GM19099 (cell line): Measurements from ENCODE around the gene OTOP2.

Experiments
- POLR2A ChIP-seq: IDR thresholded peaks from 3 replicates; pipeline ENCODE4 v1.6.1; 2011; ENCODE audit warnings: low read depth; ENCODE audit not compliant: insufficient read length; ENCODE audit errors: extremely low read depth

The OTOP2 gene

GRCh38 chr17:74954115-74954514 is 30.0 kb downstream of the OTOP2 start:
- TF ChIP-seq POLR2A: no peak

DNA sequence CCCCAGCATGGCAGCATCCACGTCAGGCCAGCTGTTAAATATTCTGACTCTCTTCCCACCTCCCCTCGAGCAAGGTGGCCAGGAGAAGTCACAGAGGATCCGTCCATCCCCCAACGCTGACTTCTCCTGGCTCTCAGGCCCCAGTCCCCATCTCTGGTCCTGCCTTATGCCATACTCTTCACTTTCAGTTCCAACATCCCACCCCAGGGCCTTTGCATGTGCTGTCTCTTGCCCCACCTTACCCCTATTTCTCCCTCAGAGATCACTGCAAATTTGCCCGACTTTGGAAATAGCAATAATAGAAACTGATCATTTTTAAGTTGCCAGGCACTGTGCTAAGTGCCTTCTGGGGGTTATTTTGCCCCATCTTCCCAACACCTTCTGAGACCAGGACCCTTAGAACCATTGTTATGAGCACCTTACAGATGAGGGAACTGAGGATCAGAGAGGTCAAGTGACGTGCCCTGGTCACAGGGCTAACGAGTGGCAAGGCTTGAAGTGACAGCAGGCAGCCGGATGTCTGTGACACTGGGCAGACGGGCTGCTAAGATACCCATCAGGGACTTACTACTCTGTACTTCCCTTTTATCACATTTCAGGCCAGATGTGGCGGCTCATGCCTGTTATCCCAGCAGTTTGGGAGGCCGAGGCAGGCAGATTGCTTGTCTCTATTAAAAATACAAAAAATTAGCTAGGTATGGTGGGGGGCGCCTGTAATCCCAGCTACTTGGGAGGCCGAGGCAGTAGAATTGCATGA is 30.8 kb downstream of the OTOP2 start:
- TF ChIP-seq POLR2A: no peak

- TF ChIP-seq POLR2A: no peak
Measured at GRCh38 chr17:74956093-74956492, 32.0 kb downstream of the OTOP2 start.

DNA sequence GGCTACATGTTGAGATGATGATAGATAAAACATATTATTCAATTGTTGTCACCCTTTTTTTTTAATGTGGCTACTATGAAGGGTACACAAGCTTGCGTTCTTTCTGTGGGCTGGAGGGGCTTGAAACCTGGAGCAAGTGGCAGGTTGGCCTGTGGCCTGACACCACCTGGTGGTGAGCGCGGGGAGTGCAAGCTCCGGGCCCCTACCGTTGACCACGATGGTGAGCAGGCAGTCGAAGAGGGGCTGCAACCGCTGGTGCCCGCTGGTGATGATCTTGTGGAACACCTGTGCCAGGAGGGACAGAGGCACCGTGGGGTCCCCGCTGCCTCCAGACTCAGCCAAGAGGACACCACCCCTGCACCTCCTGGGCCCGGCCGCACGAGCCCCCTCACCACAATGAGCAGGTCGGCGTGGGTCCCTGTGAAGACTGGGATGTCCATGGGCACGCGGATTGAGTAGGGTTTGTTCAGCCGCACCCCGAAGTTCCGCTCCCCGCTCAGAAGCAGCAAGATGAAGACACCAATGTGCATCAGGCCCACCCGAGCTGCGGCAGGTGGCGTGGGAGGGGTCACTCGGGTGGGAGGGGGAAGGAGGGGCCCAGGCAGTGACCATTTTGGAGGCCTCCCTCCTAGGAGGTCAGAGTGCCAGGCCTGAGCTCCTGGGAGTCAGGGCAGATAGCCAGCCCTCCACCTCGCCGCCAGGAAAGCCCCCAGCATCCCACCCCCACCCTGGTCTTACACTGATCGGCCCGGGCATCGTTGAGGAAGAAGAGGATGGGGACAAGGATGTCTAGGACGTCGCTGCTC is 34.1 kb downstream of the OTOP2 start:
- no peak for TF ChIP-seq POLR2A

DNA sequence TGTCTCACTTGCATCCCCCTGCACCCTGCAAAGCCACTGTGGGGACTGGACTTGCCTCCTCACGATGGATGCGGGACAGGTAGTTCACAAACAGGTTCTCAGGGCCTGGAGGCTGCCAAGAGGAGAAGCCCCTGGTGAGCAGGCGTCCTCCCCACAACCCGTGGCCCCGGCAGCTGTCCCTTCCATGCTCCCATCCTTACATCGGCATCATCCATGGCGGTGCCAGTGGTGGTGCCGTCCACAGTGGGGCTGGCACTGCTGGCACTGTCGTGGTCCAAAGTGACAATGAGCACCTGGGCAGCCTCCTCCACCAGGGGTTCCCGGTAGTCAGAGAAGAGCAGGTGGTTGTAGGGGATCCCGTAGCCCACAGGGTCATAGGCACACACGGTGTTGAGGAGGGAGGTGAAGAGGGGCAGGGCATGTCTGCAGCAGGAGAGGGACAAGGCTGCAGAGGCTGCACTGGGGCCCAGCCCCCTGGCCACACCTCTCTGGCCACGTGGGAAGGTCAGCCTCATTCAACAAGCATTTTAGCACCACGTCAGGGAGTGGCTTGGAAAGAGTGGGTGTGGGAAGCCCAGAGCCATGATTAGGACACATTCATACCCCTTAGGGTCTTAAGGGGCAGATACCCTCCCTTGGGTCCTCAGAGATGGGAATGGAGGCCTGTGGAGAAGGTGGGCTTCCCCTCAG is 35.9 kb downstream of the OTOP2 start:
- no peak for TF ChIP-seq POLR2A

GRCh38 chr17:74960570-74961342 is 36.7 kb downstream of the OTOP2 start:
- TF ChIP-seq POLR2A: no peak

DNA sequence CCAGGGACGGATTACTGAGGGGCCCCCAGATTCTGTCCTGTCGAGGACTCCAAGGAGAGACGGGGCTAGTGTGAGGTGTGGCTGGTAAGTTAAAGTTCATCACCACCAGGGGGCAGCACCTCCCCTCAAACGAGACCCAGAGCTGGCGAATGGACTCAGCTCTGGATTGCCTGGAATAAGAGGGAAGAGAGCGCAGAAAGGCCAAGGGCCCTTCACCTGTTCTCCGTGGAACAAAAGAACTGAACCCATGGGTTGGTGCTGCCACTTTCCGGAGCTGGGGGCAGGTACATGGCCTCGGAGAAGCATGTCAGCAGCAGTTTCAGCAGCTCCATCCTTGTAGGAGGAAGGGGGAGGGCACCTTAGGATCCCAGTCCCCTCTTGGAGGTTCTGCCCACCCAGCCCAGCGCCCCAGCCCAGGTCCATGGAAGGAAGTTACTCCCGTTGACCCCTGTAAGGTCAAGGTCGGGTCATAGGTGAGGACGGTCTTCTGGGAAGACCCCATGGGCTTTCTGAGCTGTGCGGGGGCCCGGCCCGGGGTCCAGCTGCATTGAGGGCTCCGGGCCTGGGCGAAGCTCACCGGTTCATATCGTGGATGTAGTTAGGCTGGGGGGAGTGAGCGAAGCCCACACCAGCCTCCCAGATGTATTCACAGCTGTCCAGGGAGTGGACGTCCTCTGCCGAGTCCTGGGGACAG is 37.7 kb downstream of the OTOP2 start:
- TF ChIP-seq POLR2A: no peak

DNA sequence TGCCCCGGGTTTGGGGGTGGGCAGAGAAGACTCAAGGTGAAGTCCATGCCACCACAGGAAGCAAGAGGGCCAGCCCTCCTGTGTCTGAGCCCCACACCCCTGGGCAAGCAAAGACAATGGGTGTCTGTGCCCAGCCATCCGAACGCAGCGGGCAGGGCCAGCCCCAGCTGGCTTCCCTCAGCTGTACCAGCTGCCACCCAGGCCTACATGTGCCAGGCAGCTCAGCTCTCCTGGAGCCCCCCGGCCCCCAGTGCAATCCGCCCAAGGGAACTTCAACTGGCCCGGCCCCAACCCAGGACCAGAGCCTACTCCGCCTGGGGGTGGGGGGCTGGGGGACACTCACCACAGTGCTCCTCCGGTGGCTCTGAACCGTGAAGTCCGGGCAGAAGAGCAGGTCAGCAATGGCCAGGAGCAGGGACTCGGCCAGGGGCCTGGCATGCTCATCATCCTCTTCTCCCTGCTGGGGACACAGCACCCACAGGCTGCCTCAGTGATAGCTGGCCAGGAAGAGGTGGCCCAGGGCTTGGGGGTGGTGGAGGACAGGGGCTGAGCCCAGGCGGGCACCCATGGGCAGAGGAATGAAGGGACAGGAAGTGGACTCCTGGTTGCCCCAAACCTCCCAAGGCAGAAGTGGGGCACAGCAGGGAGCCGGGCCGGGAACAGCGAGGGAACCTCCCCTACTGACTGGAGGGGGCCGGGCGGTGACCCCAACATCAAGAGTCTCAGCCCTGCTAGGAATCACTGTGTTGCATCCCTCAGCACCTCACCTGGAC is 38.7 kb downstream of the OTOP2 start:
- no peak for TF ChIP-seq POLR2A

DNA sequence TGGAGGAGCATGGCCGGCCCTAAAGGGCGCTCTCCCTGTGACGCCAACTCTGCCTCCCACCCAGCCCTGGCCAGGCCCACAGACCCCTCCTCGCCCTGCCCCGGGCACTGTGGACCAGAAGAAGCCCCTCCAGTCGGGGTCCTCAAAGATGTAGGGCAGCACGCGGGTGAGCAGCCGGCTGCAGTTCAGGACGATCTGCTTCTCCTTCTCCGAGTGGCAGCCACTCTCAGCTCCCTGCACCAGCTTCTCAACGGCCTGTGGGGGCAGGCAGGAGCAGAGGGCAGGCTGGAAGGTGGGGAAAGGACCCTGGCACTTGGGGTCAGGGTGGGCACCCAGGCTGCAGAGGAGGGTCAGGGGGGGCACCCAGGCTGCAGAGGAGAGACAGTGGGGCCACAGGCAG is 39.6 kb downstream of the OTOP2 start:
- TF ChIP-seq POLR2A: no peak

DNA sequence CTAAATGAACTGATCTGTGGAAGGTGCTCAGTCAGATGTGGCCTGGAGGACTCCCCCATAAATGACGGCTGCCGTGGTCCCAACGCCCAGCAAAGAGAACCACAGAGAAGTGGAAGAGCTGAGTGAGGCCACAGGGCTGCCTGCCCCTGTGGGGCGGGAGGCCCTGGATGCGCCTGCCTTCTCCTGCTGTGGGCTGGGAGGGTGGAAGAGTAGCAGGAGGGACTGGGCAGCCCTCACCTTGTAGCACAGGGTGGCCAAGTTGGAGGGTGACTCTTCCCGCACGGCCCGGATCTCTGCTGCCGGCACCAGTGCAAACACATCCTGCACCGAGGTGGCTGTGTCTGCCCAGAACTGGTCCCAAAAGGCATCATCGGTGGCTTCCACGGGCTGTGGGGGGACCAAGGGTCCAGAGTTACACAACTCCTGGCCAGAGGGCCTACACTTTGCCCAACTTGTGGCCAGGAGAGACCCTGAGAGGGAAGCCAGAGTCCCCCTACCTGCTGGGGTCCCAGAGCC is 40.2 kb downstream of the OTOP2 start:
- no peak for TF ChIP-seq POLR2A

DNA sequence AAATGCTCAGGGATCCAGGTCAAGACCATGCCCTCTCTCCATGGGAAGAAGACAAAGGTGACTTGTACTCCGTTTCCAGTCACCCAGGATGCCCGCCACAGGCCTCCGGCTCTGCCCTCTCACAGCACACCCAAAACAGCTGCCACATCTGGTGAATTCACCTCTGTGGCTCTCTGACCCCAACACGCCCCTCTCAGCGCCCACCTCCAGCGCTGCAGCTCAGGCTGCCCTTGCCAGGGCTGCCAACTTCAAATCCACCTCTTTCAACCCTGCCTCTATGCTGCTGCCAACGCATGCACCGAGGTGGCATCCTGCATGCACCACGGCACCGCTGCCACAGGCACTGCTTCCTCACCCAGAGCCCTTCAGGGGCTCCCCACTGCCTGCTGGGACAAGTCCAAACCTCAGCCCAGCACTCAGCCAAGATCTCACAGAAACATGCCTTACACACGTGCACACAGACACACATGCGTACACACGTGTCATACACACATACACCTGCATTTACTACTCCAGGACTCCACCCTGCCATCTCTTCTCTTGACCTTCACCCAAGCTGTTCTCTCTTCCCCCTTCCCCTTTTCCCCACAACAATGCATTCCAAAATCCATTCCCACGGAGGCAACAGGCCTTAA is 41.0 kb downstream of the OTOP2 start:
- TF ChIP-seq POLR2A: no peak

- TF ChIP-seq POLR2A: no peak
Measured at GRCh38 chr17:74968361-74968780, 44.3 kb downstream of the OTOP2 start.

DNA sequence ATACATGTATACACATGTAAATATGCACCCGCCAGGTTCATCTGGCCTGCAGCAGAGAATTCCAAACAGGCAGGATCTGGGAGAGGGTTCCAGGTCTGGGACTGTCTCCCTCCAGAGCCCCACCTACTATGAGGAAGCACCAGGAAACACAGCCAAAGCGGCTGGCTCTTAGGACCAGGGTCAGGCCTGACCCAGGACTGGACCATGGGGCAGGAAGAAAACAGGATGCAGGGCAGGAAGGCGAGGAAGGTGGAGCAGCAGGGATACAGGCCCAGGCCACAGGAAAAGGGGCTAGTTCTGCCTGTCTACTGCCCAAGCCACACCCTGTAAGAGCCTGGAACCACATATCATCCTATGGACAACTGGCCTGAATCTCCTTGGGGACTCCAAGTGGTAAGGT is 46.3 kb downstream of the OTOP2 start:
- TF ChIP-seq POLR2A: no peak

- TF ChIP-seq POLR2A: no peak
Measured at GRCh38 chr17:74971069-74971841, 47.2 kb downstream of the OTOP2 start.
